Measurements from ENCODE around the gene ADAR.

DNA sequence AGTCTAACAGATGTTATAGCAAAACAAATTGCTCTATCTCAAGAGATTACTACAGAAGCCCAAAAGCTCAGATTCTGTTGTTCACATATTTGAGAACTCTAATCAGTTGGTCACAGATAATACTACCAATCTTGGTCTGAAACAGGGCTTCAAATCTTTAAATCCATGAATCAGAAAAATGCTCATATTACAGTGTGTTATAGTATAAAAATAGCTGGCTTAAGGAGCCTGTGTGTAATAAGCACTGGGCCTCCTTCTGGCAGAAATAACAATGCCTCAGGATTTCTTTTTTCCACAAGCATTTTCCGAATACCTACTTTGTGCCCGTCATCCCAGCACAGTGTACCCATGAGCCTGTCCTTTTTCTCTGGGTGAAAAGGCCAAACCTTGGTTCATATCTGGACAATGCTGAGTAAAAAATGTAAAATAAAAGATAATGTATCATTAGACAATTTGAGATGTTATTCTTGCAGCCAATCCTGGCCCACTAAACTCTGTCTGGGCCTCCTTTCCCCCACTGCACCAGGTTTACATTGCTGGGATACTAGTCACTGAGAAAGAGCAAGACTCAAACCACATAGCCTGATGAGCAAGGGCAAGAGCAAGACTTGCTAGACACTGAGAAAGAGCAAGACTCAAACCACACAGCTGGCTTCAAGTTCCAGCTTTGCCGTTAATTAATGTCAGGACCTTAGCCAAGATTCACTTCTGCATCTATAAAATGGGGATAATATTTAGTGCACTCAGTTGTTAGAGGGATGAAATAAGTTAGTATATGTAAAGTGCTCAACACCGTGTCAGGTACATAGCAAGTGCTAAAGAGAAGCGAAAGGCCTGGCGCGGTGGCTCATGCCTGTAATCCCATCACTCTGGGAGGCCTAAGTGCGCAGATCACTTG, 17.0 kb upstream of the ADAR start:
- TF ChIP-seq RAD21 (IDR thresholded peaks at IDR 0.05; ENCODE audit: low read length) (no peak; the same call in 1 of the 2 replicates), POLR2A (IDR thresholded peaks at IDR 0.05; ENCODE audit: low read depth, low read length) (peak; percentile 36; the same call in 1 of the 2 replicates), RFX5 (IDR thresholded peaks at IDR 0.05; ENCODE audit: low read depth, low read length) (no peak), MAZ (IDR thresholded peaks at IDR 0.05; ENCODE audit: borderline replicate concordance, low read depth, low read length) (peak; percentile 44; the same call in 1 of the 2 replicates), MXI1 (IDR thresholded peaks at IDR 0.05; ENCODE audit: borderline replicate concordance, low read depth, low read length) (no peak), FOS (IDR thresholded peaks at IDR 0.05; ENCODE audit: low read depth, low read length) (peak; percentile 94), CEBPB (IDR thresholded peaks at IDR 0.05; ENCODE audit: low read depth, low read length) (peak; percentile 80), BHLHE40 (IDR thresholded peaks at IDR 0.05; ENCODE audit: low read depth, low read length) (no peak)
- TF ChIP-seq, protein P1, sequence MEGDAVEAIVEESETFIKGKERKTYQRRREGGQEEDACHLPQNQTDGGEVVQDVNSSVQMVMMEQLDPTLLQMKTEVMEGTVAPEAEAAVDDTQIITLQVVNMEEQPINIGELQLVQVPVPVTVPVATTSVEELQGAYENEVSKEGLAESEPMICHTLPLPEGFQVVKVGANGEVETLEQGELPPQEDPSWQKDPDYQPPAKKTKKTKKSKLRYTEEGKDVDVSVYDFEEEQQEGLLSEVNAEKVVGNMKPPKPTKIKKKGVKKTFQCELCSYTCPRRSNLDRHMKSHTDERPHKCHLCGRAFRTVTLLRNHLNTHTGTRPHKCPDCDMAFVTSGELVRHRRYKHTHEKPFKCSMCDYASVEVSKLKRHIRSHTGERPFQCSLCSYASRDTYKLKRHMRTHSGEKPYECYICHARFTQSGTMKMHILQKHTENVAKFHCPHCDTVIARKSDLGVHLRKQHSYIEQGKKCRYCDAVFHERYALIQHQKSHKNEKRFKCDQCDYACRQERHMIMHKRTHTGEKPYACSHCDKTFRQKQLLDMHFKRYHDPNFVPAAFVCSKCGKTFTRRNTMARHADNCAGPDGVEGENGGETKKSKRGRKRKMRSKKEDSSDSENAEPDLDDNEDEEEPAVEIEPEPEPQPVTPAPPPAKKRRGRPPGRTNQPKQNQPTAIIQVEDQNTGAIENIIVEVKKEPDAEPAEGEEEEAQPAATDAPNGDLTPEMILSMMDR (conservative IDR thresholded peaks at IDR 0.05; ENCODE audit: low read depth, low read length) = peak; percentile 22; the same call in 1 of the 2 replicates
